Heart left ventricle (tissue), 13 donors: ENCODE measurements around the gene MAP1A.

ENCODE experiments used
- CTCF ChIP-seq, 12 donors: fragments of 200-600 bp; sonication (generic) in 4 of 12; IDR thresholded peaks; one replicate each; pipeline versions ENCODE4 v1.5.0 to v1.8.0; 2018 to 2022; ENCODE audit warnings: antibody characterized with exemption in 12 of 12, mild to moderate bottlenecking in 5 of 12
- POLR2A ChIP-seq, 2 donors: fragments of 450-650 bp; IDR thresholded peaks; one replicate each; pipeline ENCODE4 v1.6.1; 2017; ENCODE audit warnings: antibody characterized with exemption in 2 of 2, mild to moderate bottlenecking in 2 of 2, moderate library complexity in 2 of 2
- donor health status: ischemic (EF 13 %, LVEDD 7.1; RV severe dilation, severe dysfunction).
- donor health status: DM: no; HTN: yes; CAD: no.
- donor health status: DM: no; HTN: no; CAD: no.
- donor health status: ischemic (EF 25% LVEDD 6.9; RV normal size, moderate dysfunction).
- donor health status: ischemic (EF 25% LVEDD 5.7; RV mildly dilated, moderate dysfunction).
- donor health status: ischemic (EF 35%, LVEDD 5.7; RV mildly dilated, moderate dysfunction).
- donor health status: nonischemic (EF 11% LVEDD 7.7; RV severe dilation, severe dysfunction).
- donor health status: DM: yes; HTN: yes; CAD: no.
- donor health status: PGD.
- donor health status: ischemic (EF 29% LVEDD 5.4; RV normal size, mild dysfunction).
- donor health status: nonischemic (EF 23%, LVEDD 6.1; RV moderate dilation, normal function).

GRCh38 chr15:43473885-43474284 lies 43.5 kb upstream of the MAP1A start:
- TF ChIP-seq CTCF (IDR thresholded peaks at IDR 0.05), result no peak
- TF ChIP-seq POLR2A (IDR thresholded peaks at IDR 0.05), result no peak
